GM23248 (cell line): ENCODE measurements around the gene NBPF4.

Source experiments
- EZH2 ChIP-seq: fragments of 200-600 bp; sonication (generic); IDR thresholded peaks from 2 replicates; pipeline ENCODE4 v1.6.1; 2018; ENCODE audit warnings: antibody characterized with exemption, mild to moderate bottlenecking; ENCODE audit not compliant: insufficient read depth, poor library complexity, severe bottlenecking
- EZH2phosphoT487 ChIP-seq: fragments of 200-600 bp; sonication (generic); IDR thresholded peaks from 2 replicates; pipeline ENCODE4 v1.6.1; 2018; ENCODE audit warnings: antibody characterized with exemption, moderate library complexity, mild to moderate bottlenecking, low read depth; ENCODE audit not compliant: insufficient read depth

GRCh38 chr1:108209456-108210108, 34.3 kb downstream of the NBPF4 start:
- TF ChIP-seq EZH2 (no peak), EZH2phosphoT487 (no peak)
